ENCODE results near the gene DDX54.
"Not testable (repeated sequence)": the region's sequence is repeated elsewhere in the genome, so short reads cannot be mapped to it uniquely, and the experiment has no call there.

Gene DDX54

GRCh38 chr12:113221997-113222729 lies 36.9 kb upstream of the DDX54 start:
- peak overlapping the region; percentile 57 to 96 (median 91) for H3K27ac ChIP-seq
- H3K4me3 ChIP-seq, result peak overlapping the region; percentile 65 to 88 (median 83)

- Histone ChIP-seq H3K4me3 (peak within 1 kb of the TSS; percentile 65 to 88 (median 83)), H3K27ac (peak within 1 kb of the TSS; percentile 57 to 96 (median 91))
Observed at GRCh38 chr12:113221181-113221996, 36.1 kb upstream of the DDX54 start, which contains the start of gene TPCN1. TSS of gene TPCN1 (plus strand) at chr12:113221464. CDS start at chr12:113226853, 5,389 bp downstream.

- Histone ChIP-seq H3K27ac (peak overlapping the region in 16 of 21 experiments; percentile 15 to 92 (median 59)), H3K4me3 (peak overlapping the region; percentile 34 to 88 (median 43))
Observed at GRCh38 chr12:113220593-113221180, 35.4 kb upstream of the DDX54 start.

- Histone ChIP-seq H3K27ac (peak overlapping the region in 1 of 21 experiments; percentile 6), H3K4me3 (no peak overlapping the region)
Observed at GRCh38 chr12:113216027-113216426, 30.7 kb upstream of the DDX54 start.

GRCh38 chr12:113214895-113215400 lies 29.7 kb upstream of the DDX54 start:
- peak overlapping the region in 7 of 21 experiments; percentile 31 to 73 (median 58) for H3K27ac ChIP-seq
- H3K4me3 ChIP-seq, result no peak overlapping the region

- no peak overlapping the region for H3K27ac ChIP-seq
Observed at GRCh38 chr12:113211160-113211559, 25.9 kb upstream of the DDX54 start.

GRCh38 chr12:113208041-113208934 lies 23.0 kb upstream of the DDX54 start:
- Histone ChIP-seq H3K4me3 (no peak overlapping the region), H3K27ac (peak overlapping the region in 15 of 21 experiments; percentile 9 to 74 (median 49))

More at GRCh38 chr12:113211160-113211559, 25.9 kb upstream of the DDX54 start:
- no peak overlapping the region for H3K4me3 ChIP-seq

GRCh38 chr12:113207613-113208040 lies 22.3 kb upstream of the DDX54 start:
- peak overlapping the region in 9 of 21 experiments; percentile 11 to 72 (median 23) for H3K27ac ChIP-seq
- no peak overlapping the region for H3K4me3 ChIP-seq

- not testable (repeated sequence) for H3K4me3 ChIP-seq
- H3K27ac ChIP-seq, result peak overlapping the region in 2 of 21 experiments; percentile 5 to 49
Observed at GRCh38 chr12:113206802-113207201, 21.5 kb upstream of the DDX54 start.

- H3K27ac ChIP-seq, result no peak overlapping the region
- H3K4me3 ChIP-seq, result no peak overlapping the region
Observed at GRCh38 chr12:113204804-113205203, 19.5 kb upstream of the DDX54 start.

GRCh38 chr12:113203852-113204760 lies 18.8 kb upstream of the DDX54 start:
- no peak overlapping the region for H3K4me3 ChIP-seq
- no peak overlapping the region for H3K27ac ChIP-seq

- Histone ChIP-seq H3K4me3 (no peak overlapping the region), H3K27ac (no peak overlapping the region)
Observed at GRCh38 chr12:113202300-113203075, 17.2 kb upstream of the DDX54 start.

GRCh38 chr12:113201187-113202177 lies 16.2 kb upstream of the DDX54 start:
- Histone ChIP-seq H3K4me3 (no peak overlapping the region), H3K27ac (no peak overlapping the region)

- no peak overlapping the region for H3K27ac ChIP-seq
- H3K4me3 ChIP-seq, result no peak overlapping the region
Observed at GRCh38 chr12:113200021-113200797, 14.9 kb upstream of the DDX54 start.

GRCh38 chr12:113198296-113198695 lies 13.0 kb upstream of the DDX54 start:
- Histone ChIP-seq H3K27ac (no peak overlapping the region), H3K4me3 (no peak overlapping the region)
